CD4-positive, alpha-beta T cell treated with Interleukin-1 beta for 1 hour (primary cell): Measurements from ENCODE around the gene FOXF1.

Source experiments
- DNase-seq, 2 donors: peaks; one replicate each; pipeline ENCODE4 v3.0.0-alpha.2; 2020 to 2022

The FOXF1 gene

DNA sequence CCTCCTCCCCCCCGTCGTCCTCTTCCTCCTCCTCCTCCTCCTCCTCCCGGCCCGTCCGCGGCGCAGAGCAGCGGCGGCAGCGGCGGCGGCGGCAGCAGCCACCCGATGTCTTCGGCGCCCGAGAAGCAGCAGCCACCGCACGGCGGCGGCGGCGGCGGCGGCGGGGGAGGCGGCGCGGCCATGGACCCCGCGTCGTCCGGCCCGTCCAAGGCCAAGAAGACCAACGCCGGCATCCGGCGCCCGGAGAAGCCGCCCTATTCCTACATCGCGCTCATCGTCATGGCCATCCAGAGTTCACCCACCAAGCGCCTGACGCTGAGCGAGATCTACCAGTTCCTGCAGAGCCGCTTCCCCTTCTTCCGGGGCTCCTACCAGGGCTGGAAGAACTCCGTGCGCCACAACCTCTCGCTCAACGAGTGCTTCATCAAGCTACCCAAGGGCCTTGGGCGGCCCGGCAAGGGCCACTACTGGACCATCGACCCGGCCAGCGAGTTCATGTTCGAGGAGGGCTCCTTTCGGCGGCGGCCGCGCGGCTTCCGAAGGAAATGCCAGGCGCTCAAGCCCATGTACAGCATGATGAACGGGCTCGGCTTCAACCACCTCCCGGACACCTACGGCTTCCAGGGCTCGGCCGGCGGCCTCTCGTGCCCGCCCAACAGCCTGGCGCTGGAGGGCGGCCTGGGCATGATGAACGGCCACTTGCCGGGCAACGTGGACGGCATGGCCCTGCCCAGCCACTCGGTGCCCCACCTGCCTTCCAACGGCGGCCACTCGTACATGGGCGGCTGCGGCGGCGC, at the start of gene FOXF1:
FOXF1 (plus strand) TSS at position 63 of the 797 bp plus-strand sequence; CDS start at position 106, 43 bp downstream.
- no peak for DNase-seq

DNA sequence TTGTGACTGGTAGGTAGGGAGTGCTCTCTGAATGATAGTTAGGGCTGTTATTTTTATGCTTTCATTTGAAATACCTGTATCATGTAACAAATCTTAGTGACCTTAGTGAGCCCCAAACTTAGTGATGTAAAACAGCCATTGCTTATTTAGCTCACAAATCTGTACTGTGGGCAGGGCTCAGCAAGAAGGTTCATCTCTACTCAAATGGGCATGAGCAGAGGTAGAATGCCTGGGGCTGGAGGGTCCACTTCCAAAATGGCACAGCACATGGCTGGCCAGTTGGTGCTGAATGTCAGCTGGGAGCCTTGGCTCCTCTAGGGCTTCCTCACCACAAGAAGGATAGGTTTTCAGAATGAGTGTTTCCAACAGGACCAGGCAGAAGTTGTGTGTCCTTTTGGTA, 49.3 kb upstream of the FOXF1 start:
- no peak for DNase-seq

DNA sequence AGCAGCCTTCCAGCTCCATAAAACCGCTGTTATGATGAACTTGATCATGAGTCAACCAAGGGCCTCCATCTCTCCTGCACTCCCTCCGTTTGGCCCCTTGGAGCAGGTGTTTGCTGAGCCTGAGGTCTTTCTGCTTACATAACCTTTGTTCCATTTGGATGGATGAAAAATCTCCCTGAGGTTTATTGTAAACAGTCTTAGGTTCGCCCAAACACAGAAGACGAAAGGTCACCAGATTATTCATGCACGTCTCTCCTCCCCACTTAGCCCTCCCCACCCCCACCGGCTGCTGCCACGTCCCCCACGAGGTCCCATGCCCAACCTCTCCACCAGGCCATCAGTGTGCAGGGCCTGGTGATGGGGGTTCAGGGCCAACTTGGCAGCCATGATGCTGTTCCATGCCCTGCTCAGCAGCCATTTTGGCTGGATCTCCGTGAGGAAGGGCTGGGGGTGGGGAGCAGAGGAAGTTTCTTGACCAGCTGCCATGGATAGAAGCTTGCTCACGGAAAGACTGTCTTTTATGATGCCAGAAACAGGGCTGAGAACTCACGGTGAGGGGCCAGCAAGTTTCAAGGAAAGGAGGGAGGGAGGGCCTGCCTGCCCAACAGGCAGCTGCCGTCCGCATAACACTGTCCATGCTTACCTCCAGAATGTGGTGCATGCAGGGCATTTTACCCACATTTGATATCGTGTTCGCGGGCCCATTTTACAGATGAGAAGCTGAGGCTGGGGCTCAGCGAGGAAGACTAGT, 47.8 kb upstream of the FOXF1 start:
- no peak for DNase-seq

DNA sequence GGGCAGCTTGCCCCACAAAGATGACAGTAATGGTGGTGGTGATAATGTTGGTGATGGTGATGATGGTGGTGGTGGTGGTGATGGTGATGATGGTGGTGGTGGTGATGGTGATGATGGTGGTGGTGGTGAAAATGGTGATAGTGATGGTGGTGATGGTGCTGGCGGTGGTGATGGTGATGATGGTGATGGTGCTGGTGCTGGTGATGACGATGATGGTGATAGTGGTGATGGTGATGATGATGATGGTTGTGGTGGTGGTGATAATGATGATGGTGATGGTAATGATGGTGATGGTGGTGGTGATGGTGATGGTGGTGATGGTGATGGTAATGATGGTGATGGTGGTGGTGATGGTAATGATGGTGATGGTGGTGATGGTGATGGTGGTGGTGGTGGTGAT, 46.3 kb upstream of the FOXF1 start:
- DNase-seq, result no peak

DNA sequence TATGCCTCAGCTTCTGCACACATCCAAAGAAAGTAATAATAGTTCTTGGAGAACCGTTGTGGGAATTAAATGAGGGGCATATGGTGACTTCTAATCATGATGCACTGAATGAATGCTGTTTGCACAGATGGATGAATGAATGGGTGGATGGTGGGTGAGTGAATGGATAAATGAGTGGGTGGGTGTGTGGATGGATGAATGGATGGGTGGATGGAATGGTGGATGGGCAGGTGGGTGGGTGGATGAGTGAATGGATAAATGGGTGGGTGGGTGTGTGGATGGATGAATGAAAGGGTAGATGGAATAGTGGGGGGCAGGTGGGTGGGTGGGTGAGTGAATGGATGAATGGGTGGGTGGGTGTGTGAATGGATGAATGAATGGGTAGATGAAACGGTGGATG, 44.9 kb upstream of the FOXF1 start:
- no peak for DNase-seq

DNA sequence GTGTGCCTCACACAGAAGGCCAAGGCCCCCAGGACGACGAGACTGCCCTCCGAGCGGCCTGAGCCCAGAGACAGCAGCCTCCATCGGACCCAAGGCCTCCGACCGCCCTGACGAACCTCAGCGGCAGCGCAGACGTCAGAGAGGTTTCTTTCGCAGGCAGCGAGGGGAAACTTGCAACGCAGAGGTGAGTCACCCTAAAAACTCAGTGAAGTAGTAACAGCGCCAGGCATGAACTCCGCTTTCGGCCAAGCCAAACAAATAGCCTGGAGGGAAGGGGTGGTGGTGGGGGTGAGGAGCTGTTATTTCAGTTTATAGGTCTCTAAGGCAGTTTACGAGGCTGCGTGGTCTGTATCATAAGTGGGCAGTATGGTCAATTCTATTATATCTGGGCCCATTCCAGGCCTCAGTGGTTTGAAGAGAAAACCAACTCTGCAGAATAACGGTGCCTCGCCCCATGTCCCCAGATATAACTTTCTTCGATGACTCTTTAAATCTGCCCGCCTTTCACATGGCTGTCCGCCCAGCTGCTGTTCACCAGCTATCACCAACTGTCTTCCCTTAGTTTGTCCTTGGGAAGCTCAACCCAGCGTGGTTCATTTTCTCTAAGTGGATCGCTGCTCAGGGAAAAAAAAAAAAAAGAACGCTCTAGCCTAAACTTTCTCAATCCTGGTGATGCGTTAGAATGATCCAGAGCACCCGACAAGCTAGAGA, 43.5 kb upstream of the FOXF1 start:
- no peak for DNase-seq

DNA sequence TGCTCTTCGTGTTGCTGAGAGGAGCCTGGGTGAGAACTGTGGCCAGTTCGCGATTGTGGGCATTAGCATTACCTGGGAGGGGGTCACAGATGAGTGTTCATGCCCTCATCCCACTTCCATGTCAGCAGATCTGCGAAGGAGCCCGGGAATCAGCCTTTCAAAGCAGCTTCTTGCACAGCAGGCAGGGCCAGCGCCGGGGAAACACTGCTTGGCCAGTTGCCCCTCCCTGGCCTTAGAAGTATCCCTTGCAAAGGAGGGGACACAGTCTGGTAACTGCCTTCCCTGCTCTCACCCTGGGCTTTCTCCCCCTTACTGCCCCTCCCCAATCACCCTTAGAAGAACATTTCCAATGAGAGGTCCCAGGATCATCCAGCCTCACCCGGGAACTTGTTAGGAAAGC, 42.8 kb upstream of the FOXF1 start:
- DNase-seq, result no peak

DNA sequence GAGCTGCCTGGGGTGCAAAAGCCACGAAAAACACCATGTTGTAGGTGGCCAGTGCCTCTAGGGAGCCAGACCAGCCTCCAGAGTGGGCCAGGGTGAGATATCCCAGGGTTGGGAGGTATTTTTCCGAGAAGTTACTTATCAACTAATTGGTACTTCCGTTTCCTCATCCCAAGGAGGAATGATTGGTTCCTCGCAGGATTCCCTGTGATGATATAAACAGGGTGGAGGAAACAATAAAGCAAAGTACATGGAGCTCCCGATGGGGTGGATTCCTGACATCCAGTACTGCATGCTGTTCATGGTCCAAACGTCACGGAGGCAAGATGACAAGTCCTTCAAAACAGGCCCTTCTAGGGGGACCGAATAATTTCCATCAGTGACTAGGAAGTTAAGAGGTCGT, 39.4 kb upstream of the FOXF1 start:
- DNase-seq, result no peak

DNA sequence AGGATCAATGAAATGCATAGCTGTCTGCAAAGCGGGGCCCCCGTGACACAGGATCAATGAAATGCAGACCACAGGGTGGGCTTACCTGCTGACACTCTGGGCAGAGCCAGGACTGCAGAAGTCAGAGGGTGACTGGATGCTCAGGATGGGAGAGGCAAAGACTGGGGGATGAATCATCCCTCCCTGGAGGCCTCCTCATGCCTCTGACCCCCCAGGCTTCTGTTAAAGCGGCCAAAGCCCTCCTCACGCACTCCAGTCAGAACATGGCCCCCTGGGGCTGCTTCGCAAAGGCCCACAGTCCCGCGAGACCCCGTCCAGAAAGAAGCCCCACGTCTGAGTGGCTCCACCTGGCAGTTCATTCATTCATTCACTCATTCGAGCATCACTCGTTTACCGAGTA, 38.4 kb upstream of the FOXF1 start:
- DNase-seq, result no peak

DNA sequence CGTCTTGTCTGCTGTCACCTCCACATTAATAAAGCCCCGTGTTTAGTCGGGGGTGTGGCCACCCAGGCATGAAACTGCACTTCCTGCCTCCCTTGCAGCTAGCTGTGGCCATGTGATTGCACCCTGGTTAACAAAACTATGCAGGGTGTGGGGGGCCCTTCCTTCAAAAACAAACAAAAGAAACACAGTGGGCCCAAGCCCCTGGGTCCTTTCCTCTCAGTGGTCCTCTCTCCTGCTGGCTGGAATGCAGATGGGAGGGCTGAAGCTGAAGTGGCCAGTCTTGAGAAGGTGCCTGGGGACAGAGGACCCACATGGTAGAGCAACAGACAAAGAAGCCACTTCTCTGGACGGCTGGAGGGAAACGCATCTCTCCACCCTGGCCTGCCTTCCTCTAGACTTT, 38.0 kb upstream of the FOXF1 start:
- DNase-seq, result no peak

DNA sequence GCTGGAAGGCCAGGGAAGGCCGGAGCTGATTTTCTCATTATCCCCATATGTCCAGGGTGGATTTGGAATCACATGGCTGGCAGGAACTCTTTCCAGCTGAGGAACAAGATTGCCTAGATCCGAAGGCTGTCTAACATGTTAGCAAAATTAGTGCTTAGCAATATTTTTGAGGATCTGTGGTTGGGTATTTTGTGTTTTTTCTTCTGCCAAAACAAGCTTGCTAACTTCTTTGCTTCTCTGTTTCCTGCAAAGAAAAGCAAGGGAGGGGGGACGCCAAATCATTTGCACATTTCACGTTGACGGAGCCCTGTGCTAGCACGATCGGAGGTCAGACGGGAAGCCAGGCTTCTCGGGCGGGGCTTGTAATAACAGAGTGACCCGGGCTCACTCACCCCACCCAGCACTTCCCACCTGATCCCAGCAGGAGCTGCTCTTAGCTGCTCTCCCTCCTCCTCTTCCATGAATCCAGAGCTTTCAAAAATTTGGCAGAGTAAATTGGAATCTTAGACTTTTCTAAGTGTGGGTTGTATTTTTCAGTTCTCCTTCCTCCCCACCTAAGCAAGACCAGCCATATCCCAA, 33.3 kb upstream of the FOXF1 start:
- DNase-seq, result no peak

DNA sequence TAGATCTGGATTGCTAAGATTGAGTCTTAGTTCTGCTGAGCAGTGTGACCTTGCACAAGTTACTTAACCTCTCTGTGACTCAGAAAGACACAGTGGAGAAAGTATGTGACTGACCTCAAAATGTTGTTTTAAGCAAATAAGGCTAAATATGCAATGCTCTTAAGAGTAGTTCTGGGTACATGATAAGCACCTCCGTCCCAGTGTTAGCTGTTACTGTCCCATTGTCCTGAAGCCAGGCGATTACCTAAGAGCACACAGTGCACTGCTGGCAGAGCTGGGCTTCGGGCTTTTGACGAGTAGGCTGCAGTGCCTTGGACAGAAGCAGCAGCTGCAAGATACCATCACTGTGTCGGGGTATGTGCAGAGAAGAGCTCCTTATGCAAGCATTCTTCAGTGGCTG, 32.7 kb upstream of the FOXF1 start:
- no peak for DNase-seq

DNA sequence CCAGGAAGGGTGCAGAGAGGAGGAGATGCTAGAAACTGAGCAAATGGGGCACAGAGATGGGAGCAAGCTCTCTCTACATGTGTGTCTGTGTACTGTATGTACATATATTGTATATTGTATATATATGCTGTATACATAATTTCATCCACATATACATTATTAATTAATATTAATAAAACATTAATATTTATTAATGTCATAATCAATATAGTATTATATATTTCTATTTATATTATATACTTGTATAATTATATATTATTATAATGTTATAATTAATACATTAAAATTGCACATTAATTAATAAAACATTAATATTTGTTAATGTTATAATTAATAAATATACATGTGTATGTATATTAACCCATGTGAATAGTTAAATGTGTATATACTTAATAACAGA, 31.5 kb upstream of the FOXF1 start:
- no peak for DNase-seq

DNA sequence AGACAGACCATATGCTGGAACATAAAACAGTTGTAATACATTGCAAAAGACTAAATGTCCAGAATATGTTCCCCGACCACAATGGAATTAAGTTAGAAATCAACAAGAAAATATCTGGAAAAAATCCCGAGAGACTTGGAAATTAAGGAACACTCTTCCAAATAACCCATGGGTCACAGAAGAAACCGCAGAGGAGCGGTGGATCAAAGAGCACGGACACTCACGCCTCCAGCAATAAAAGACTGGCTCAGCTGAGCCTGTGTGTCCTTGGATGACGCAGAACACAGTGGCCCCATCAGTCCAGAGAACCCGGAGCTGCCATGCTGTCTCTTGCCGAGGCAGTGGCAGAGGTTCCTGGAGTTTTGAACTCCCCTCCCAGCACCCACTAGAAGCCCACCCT, 30.9 kb upstream of the FOXF1 start:
- no peak for DNase-seq

DNA sequence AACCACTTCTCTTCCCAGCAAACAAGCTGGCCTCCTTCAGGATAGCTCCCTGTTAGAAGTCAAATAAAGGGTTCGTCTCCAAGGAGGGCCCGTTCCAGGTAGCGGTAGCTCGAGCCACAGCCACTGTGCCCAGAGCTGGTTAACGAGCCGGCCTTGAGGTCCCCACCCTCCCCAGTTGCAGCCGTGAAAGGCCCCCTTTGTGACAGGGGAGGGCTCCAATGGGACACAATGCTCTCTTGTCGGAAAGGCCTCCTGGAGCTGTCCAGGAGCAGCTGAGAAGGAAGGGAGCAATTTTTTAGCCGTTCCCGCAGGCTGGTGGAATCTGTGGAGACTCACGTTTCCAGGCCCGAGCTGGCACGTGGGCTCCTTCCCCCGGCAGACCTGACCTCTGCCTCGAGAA, 29.9 kb upstream of the FOXF1 start:
- no peak for DNase-seq

DNA sequence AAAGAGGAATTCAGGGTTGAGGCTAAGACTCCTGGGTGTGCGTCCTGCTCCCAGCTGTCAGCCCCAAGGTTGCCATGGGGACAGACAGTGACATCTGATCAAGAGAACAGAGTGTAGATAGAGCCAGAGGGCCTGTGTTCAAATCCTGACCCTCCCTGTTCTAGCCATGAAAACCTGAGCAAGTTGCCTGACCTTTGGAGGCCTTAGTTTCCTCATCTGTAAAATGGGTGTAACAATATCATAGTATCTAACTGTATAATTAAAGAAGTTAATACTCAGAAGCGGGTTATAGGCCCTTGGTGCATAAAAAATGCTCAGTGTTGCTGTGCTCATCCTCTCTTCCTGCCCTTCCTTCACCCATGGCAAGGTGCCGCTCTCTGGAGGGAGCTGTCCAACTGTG, 28.7 kb upstream of the FOXF1 start:
- no peak for DNase-seq

DNA sequence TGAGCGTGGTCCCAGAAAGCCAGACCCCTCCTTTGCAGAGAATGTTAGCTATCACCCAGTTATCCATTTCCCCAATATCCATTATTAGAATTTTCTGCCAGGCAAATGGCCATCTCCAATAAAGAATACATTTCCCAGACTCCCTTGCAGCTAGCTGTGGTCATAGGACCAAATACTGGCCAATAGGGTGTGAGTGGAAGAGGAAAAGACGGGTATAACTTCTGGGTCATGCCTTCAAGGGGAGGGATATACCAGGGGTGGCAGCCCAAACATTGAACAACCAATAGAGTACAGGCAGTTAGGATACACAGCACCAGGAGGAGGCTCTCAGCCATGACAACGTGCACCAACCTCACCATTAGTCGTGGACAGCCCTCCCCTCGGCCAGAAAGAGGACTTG, 26.1 kb upstream of the FOXF1 start:
- DNase-seq, result no peak

DNA sequence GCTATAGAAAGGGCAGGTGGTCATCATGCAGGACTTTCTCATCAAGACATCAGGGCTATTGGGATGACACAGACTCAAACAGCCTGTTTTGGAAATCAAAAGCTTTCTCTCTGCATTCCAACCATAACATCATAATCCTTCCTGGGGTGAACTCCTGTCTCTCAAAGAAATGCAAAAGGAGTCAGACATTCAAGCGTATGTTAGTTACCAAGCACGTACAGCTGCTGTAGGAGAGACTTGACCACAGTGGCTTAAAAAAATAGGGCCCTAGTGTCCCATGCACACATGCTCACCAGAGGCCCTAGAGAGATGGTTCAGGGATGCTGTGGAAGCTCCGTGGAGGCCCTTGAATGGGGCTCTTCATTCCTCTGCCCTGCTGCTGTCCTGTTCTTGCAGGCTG, 24.6 kb upstream of the FOXF1 start:
- no peak for DNase-seq

DNA sequence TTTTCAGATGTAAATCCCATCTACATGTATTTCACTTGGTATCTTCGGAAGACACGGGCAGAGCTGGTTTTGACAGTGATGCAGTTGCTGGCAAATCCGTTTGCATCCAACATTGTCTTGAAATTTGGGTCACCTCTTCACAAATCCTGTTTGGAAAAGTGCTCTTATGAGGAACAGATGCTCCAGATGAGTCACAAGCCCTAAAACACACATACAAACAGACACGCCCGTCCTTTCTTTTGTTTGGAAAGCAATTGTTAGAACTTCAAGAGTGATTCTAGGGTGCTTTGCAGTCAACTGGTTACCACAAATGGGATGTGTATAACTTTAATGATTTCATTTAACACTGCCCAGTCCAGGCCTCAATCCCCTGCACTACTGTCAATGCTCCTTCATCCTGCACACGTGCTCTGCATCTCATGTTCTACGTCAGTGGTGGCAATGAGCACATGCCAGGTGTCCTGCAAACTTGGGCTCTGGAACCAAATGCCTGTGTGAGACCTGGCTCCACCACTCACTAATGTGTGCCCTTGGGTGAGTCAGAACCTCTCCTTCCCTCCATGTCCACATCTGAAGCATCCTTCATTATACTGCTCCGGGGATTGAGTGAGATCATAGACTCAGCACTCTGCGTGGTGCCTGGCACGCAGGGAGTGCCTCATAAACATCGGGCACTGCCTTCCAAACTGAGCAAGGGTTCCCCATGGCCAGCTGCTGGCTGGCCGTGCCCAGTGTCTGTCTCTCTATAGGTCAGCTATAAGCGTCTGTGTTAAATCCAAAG, 19.3 kb upstream of the FOXF1 start:
- no peak for DNase-seq

DNA sequence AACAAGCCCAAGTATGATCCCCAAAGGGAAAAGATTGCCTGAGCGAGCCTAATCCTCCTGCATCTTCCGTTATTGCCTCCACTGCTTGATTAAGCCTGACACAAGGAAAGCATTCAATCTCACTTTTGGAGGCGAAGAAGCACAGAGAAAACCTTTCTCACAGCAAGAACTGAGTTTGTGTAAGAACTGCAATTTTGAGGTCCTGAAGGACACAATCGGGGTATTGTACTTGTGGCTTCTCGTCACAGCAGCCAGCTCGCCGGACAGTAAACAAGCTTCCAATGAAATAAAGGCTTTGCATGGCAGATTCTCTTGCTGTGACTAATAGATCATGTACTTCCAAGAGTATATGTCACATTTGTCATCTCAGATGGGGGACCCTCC, 18.7 kb upstream of the FOXF1 start:
- no peak for DNase-seq

DNA sequence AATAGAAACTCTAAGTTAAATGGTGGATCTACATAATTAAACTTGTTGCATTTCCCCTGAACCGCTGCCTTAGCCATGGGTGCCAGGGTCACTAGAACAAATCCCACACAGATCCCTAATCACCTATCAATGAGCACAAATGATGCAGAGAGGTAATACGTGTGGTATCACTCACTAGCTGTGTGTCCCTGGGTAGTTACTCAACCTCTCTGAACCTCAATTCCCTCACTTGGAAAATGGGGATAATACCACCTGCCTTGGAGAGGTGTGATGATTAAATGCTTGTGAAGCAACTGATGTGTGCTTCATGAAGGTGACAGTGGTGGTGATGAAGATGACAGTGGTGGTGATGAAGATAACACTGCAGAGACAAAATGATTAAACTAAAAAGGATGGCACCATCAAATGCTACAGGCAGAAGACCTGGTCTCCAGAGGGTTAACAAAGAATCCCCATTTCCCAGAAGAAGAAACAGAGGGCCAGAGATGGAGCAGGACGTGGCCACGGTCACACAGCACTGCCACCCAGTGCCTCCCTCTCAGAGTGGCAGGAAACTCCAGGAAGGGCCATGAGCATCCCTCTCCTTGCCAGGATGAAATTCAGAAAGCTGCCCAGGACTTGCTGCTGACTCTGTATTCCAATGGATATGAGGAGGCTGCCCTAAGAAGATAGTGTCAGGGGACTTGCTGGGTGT, 17.9 kb upstream of the FOXF1 start:
- no peak for DNase-seq

DNA sequence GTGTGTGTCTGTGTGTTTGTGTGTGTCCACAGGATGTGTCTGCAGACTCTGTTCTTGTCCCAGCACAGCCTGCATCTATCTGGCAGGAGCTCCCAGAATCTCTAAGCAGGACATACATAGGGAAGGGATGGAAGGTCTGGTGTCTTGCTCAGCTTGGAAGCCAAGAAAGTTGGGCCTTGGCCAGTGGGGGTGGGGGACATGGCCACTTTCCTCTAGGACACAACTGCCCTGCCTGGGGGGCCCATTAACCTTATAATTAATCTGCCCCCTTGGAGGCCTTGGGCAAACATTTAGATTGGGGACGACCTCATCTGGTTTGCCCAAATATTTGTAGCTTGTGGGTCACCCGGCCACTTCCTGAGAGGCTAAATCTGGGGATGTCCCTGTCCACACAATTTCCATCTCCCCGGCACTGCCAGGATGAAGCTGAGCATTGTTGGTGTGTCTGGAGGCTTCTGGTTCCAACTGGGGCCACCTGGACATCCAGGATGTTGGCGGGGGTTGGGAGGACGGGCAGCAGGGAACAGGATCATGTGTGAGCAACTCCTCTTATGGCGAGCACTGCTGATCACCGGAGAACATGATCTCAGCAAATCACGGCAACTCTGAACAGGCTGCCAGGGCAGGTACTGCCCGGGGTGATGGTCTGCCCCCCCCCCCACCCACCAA, 17.2 kb upstream of the FOXF1 start:
- no peak for DNase-seq
